Neural progenitor cell (in vitro differentiated cells): ENCODE measurements around the gene HSPG2.

Source experiments
- CTCF ChIP-seq: fragments of 200-600 bp; sonication (generic); IDR thresholded peaks from 2 replicates; pipeline ENCODE4 v1.5.1; 2017; ENCODE audit warnings: antibody characterized with exemption, mild to moderate bottlenecking
- EZH2phosphoT487 ChIP-seq: fragments of 200-600 bp; sonication (generic); IDR thresholded peaks from 2 replicates; pipeline ENCODE4 v1.6.1; 2017; ENCODE audit warnings: antibody characterized with exemption

DNA sequence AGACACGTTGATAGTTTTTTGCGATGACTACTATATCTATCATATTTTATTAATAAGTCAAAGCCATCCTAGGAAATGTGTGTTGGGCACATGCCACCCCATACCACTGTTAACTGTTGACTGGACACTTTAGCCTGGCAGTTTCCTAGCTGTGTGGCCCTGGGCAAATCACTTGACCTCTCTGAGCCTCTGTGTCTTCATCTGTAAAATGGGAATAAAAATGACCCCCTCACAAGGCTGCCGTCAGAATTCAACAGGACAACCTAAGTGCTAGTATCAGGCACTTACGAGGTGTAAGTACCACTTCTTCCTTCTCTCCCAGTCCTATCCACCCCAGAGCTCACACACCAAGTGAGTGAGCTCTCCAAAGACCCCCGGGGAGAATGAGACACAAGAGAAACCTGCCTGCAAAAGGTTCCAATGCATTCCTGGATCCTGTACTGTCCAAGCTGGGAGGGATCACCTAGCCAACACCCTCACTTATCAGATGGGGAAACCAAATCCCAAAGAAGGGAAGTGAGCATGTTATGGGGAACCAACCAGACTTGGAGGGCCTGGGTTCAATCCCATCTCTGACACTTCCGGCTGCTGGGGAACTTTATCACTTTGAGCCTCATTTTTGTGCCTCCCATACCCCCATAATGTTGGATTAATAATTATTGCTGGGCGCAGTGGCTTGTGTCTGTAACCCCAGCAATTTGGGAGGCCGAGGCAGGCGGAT is 24.9 kb downstream of the HSPG2 start:
- TF ChIP-seq CTCF: no peak
- no peak for TF ChIP-seq EZH2phosphoT487
